Activated CD8-positive, alpha-beta memory T cell treated with anti-CD3 and anti-CD28 coated beads, Interleukin-2, amount 50 U/mL, for 24 hours (primary cell): ENCODE measurements around the gene SPATA3.
A peak's percentile ranks its signal among the peaks of the same experiment; 100 is the strongest.

Experiments used
- DNase-seq: peaks from one replicate; pipeline ENCODE4 v3.0.0-alpha.2; 2020; ENCODE audit errors: extremely low read depth

Gene SPATA3

DNA sequence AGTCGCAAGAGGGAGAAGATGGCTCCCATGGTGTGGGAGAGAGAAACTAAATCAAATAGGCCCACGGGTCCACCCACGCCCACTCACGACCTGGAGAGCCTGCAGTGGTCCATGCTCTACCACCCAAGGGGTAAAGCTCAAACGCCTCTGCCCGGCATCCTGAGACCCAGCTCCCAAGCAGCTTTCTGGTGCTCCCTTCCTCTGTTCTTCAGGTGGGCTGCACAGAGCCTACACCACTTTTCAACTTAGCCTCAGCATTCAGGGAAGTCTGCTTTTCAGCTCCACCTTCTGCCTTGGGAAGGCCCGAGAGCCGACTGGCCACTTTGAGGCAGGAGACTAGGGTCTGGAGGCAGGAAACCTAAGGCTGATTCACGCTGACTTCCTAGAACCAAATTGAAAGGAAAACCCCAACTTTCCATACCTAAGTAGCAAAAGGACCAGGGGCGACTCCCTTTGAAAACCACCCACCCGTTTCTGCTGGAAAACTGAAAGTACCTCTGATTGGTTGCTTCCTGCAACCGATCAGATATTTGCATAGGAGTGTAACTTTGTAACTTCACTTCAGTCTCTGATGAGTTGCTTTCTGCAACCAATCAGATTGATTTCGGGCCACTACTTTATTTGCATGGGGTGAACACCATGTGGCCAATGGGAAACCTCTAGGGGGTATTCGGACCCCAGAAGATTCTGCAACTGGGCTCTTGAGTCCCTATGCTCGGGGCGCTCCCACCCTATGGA lies 26.8 kb upstream of the SPATA3 start:
- no peak for DNase-seq

- DNase-seq, result no peak
Observed at GRCh38 chr2:230969659-230970015, 26.3 kb upstream of the SPATA3 start.

DNA sequence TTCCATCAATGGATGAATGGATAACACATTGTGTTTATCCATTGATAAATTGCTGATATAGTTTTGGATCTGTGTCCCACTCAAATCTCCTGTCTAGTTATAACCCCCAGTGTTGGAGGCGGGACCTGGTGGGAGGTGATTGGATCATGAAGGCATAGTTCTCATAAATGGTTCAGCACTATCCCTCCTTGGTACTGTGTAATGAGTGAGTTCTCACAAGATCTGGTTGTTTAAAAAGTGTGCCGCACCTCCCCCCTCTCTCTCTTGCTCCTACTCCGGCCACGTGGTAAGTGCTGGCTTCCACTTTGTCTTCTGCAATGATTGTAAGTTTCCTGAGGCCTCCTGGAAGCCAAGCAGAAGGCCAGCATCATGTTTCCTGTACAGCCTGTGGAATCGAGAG lies 23.9 kb upstream of the SPATA3 start:
- DNase-seq, result no peak

- DNase-seq, result peak; percentile 58
Observed at GRCh38 chr2:230974096-230974913, 21.6 kb upstream of the SPATA3 start.

- no peak for DNase-seq
Observed at GRCh38 chr2:230975927-230976326, 20.0 kb upstream of the SPATA3 start.

DNA sequence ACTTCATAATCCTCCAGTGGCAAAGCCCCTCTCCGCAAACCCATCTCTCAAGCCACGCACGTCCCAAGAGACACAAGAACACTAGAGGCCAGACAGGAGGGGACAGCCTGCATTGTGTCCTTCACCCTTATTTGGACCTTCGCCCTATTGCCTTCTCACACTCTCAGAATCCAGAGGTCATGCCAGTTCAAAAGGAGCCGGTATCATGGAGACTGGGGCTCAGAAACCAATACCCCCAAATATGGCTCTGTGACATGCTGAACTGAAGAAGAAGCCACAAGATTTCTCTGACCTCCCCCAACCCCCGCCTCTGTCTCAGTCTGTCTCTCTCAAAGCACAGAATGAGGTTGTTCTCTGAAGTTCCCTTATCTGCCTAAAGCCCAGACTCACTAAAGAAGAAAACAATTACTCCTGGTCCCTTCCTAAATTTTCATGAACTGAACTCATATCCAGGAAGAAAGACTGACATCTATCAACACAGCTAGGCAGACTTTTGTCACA lies 19.2 kb upstream of the SPATA3 start:
- no peak for DNase-seq

- DNase-seq, result no peak
Observed at GRCh38 chr2:230980468-230980867, 15.5 kb upstream of the SPATA3 start.

- no peak for DNase-seq
Observed at GRCh38 chr2:230981704-230982103, 14.2 kb upstream of the SPATA3 start.

- DNase-seq, result no peak
Observed at GRCh38 chr2:230982126-230982525, 13.8 kb upstream of the SPATA3 start.

DNA sequence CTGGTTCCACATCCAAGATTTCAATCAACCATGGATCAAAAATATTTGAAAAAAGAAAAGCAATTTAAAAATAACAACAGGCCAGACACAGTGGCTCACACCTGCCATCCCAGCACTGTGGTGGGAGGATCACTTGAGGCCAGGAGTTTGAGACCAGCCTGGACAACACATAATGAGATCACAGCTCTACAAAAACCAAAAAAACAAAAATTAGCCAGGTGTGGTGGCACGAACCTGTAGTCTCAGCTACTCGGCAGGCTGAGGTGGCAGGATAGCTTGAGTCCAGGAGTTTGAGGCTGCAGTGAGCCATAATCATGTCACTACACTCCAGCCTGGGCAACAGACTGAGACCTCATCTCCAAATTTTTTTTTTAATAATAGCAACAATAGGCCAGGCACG lies 13.4 kb upstream of the SPATA3 start:
- DNase-seq, result no peak

GRCh38 chr2:230983566-230983965 lies 12.4 kb upstream of the SPATA3 start:
- DNase-seq, result no peak

GRCh38 chr2:230984393-230985220 lies 11.3 kb upstream of the SPATA3 start:
- DNase-seq, result peak; percentile 25

DNA sequence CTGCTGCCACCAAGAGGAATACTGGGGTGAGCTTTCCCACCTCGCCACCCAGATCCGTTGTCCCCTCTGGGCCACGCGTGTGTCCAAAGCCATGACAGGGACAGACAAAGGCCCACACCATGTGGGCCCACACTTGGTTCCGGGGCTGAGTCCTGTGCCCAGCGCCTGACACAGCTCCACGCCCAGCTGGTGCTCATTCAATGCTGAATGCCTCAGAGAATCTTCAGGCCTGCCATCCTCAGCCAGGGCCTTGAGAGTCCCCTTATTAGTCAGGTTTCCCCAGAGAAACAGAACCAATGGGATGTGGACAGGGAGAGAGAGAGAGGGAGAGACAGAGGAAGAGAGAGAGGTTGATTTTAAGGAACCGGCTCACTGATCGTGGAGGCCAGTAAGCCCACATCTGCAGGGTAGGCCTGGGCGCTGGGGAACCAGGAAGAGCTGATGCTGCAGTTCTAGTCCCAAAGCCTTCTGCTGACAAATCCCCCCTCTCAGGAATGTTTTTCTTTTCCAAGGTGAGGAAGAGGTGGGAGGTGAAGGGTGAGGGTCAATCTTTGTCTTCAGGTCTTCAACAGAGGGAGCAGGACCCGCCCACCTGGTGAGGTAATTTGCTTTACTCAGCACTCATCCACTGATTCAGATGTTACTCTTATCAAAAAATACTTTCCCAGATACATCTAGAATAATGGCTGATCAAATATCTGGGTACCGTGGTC lies 10.2 kb upstream of the SPATA3 start:
- DNase-seq, result no peak

GRCh38 chr2:230986520-230987136 lies 9.3 kb upstream of the SPATA3 start:
- DNase-seq, result no peak

DNA sequence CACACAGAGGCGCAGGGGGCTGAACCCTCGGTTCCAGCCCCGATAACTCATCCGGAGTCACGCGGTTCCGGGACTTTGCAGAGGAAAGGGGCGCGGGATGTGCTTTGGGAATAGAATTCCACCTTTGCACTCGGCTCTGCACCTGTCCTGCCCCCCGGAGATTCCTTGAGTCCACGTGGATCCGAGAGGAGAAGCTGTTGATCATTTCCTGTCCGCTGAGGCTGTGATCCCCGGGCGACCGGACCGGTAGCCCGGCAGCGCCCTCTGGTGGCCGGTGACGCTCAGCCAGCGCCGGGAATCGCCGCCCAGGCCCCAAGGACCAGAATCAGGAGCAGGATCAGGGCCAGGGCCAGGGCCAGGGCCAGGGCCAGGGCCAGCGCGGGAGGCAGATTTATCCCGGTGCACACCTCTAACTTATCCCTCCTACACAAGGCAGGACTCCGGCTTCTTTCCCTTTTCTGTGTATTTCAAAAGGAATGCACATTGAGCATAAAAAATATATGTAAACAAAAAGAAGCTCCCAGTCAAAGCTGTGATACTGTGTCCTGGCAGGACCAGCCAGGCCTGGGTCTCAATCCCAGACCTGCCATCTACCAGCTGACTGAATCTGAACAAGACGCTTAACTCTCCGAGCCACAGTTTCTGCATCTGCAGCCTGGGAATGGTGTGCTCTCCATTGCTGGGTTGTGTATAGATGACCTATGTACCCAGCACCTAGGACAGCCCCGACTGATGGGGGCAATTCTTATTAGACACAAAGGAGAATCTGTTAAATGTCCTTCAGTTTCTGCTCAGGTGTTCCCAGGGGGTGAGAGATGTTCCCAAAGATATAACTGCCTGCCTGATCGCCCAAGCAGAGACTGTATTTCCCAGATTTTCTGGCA lies 8.5 kb upstream of the SPATA3 start:
- peak; percentile 33 for DNase-seq

DNA sequence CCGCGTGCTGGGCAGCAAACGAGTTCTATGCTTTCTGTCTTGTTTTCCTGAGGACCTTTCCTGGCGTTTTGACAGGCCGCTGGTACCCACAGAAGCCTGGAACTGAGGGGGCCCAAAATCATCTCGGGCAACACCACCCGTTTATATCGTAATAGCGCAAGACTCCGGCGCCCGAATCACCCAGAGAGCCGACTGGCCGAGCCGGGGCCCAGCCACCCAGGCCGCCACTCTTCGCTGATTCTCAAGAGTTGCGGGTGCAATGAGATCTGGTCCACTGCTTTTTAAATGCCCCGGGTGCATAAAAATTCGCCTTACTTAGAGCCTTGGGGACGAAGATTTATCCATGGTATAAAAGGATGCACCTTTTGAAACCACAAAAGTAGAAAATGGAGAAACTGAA lies 6.2 kb upstream of the SPATA3 start:
- DNase-seq, result no peak

- no peak for DNase-seq
Observed at GRCh38 chr2:230990131-230990898, 5.6 kb upstream of the SPATA3 start.

- no peak for DNase-seq
Observed at GRCh38 chr2:230990899-230991150, 5.1 kb upstream of the SPATA3 start.

DNA sequence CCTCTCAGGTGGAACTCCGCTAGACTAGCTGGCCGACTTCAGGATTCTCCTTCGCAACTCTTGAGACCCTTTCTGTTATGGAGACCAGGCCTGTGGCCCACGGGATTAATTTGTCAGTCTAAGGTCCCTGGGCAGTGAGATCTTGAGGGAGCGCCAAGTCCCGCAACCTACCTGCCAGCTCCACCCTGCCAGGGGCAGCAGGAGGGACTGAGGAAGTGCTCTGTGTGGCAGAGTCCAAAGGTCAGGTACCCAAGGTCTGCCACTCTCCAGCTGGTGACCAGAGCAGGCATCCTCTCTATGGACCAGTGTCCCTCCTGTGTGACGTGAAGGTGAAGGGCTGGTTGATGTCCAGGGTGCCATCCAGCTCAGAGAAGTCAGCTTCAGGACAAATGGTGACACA lies 4.3 kb upstream of the SPATA3 start:
- DNase-seq, result no peak

DNA sequence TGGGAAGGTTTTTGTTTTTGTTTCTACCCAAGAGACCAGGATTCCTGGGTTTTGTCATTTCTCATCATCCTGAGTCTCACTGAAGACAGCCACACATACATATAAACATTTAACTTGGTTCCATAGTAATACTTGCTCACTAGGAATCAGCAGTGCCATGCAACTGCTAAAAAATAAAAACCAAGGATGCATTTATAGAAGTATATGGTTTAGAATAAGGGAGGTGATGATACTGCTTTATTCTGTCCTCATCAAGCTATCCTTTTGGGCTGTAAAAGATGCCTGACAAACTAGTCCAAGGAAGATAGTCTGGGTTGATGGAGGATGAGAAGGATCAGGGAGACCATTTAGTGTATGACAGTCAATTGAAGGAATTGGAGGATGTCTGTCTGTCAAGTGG lies 740 bp downstream of the SPATA3 start:
- no peak for DNase-seq
